ENCODE results near the gene RGS3.

The RGS3 gene

GRCh38 chr9:113524468-113524867, 60.9 kb downstream of the RGS3 start:
- TF ChIP-seq CTCF (IDR thresholded peaks at IDR 0.05; ENCODE audit: poor library complexity, severe bottlenecking), result no peak
- no peaks in the 10 kb centered on the region for H3K27me3 ChIP-seq (ENCODE audit: insufficient read depth, poor library complexity, severe bottlenecking)
- ATAC-seq (ENCODE audit: low read depth) (no peak), DNase-seq (ENCODE audit: low spot score) (no peak)
- H3K9me3 ChIP-seq (ENCODE audit: severe bottlenecking), result no peaks in the 10 kb centered on the region
- peaks cover 7% of the 10 kb centered on the region for H3K4me1 ChIP-seq (ENCODE audit: insufficient read depth, poor library complexity, severe bottlenecking)
- no peaks in the 10 kb centered on the region for H3K36me3 ChIP-seq (ENCODE audit: low read depth)
- no peak overlapping the region for H3K27ac ChIP-seq (ENCODE audit: poor library complexity, severe bottlenecking)
- H3K4me3 ChIP-seq (ENCODE audit: severe bottlenecking), result no peak overlapping the region

- Histone ChIP-seq H3K4me3 (ENCODE audit: severe bottlenecking) (no peak overlapping the region), H3K27ac (ENCODE audit: poor library complexity, severe bottlenecking) (no peak overlapping the region), H3K9me3 (ENCODE audit: severe bottlenecking) (no peaks in the 10 kb centered on the region), H3K4me1 (ENCODE audit: insufficient read depth, poor library complexity, severe bottlenecking) (no peaks in the 10 kb centered on the region), H3K27me3 (ENCODE audit: insufficient read depth, poor library complexity, severe bottlenecking) (no peaks in the 10 kb centered on the region), H3K36me3 (ENCODE audit: low read depth) (no peaks in the 10 kb centered on the region)
- no peak for ATAC-seq (ENCODE audit: low read depth)
- no peak for TF ChIP-seq CTCF (IDR thresholded peaks at IDR 0.05; ENCODE audit: poor library complexity, severe bottlenecking)
- no peak for DNase-seq (ENCODE audit: low spot score)
Observed at GRCh38 chr9:113525205-113525604, 61.7 kb downstream of the RGS3 start.

GRCh38 chr9:113525831-113526230, 62.3 kb downstream of the RGS3 start:
- no peaks in the 10 kb centered on the region for H3K36me3 ChIP-seq (ENCODE audit: low read depth)
- no peak overlapping the region for H3K4me3 ChIP-seq (ENCODE audit: severe bottlenecking)
- no peaks in the 10 kb centered on the region for H3K9me3 ChIP-seq (ENCODE audit: severe bottlenecking)
- ATAC-seq (ENCODE audit: low read depth), result no peak
- TF ChIP-seq CTCF (IDR thresholded peaks at IDR 0.05; ENCODE audit: poor library complexity, severe bottlenecking), result no peak
- H3K27me3 ChIP-seq (ENCODE audit: insufficient read depth, poor library complexity, severe bottlenecking), result no peaks in the 10 kb centered on the region
- no peak for DNase-seq (ENCODE audit: low spot score)
- no peak overlapping the region for H3K27ac ChIP-seq (ENCODE audit: poor library complexity, severe bottlenecking)
- no peaks in the 10 kb centered on the region for H3K4me1 ChIP-seq (ENCODE audit: insufficient read depth, poor library complexity, severe bottlenecking)

- no peak for TF ChIP-seq CTCF (IDR thresholded peaks at IDR 0.05; ENCODE audit: poor library complexity, severe bottlenecking)
- ATAC-seq (ENCODE audit: low read depth) (no peak), DNase-seq (ENCODE audit: low spot score) (no peak)
- no peaks in the 10 kb centered on the region for H3K27me3 ChIP-seq (ENCODE audit: insufficient read depth, poor library complexity, severe bottlenecking)
- H3K36me3 ChIP-seq (ENCODE audit: low read depth), result no peaks in the 10 kb centered on the region
- H3K9me3 ChIP-seq (ENCODE audit: severe bottlenecking), result no peaks in the 10 kb centered on the region
- no peak overlapping the region for H3K4me3 ChIP-seq (ENCODE audit: severe bottlenecking)
- no peaks in the 10 kb centered on the region for H3K4me1 ChIP-seq (ENCODE audit: insufficient read depth, poor library complexity, severe bottlenecking)
- H3K27ac ChIP-seq (ENCODE audit: poor library complexity, severe bottlenecking), result no peak overlapping the region
Observed at GRCh38 chr9:113526231-113526746, 62.8 kb downstream of the RGS3 start.

GRCh38 chr9:113526841-113527240, 63.3 kb downstream of the RGS3 start:
- no peaks in the 10 kb centered on the region for H3K27me3 ChIP-seq (ENCODE audit: insufficient read depth, poor library complexity, severe bottlenecking)
- no peak overlapping the region for H3K27ac ChIP-seq (ENCODE audit: poor library complexity, severe bottlenecking)
- H3K9me3 ChIP-seq (ENCODE audit: severe bottlenecking), result no peaks in the 10 kb centered on the region
- no peak overlapping the region for H3K4me3 ChIP-seq (ENCODE audit: severe bottlenecking)
- H3K36me3 ChIP-seq (ENCODE audit: low read depth), result no peaks in the 10 kb centered on the region
- TF ChIP-seq CTCF (IDR thresholded peaks at IDR 0.05; ENCODE audit: poor library complexity, severe bottlenecking), result no peak
- ATAC-seq (ENCODE audit: low read depth) (no peak), DNase-seq (ENCODE audit: low spot score) (no peak)
- no peaks in the 10 kb centered on the region for H3K4me1 ChIP-seq (ENCODE audit: insufficient read depth, poor library complexity, severe bottlenecking)

Data from RWPE2 (cell line).